ENCODE measurements around the gene AMPD3. TPM values are rescaled to one million over a fixed set of nuclear protein-coding genes. Genes with fewer than 3 reads are reported as not detected.

Gene AMPD3
- total RNA-seq, 4 donors from 2014 or later = 1.2 to 6.4 (median 6.1) TPM; not detected in 1

- intact Hi-C loops (cut with DNase I; ENCODE audit: low total_unique reads) = no loop called here
- no peak for DNase-seq
- H3K27ac ChIP-seq = no peak overlapping the region
- H3K36me3 ChIP-seq = no peaks in the 10 kb centered on the region
- H3K4me1 ChIP-seq = peaks cover 0 to 5% of the 10 kb centered on the region in 2 donors
- H3K27me3 ChIP-seq = no peaks in the 10 kb centered on the region
- TF ChIP-seq CTCF (IDR thresholded peaks at IDR 0.05) = no peak
- TF ChIP-seq POLR2A (IDR thresholded peaks at IDR 0.05) = no peak
- H3K4me3 ChIP-seq = no peak overlapping the region
- H3K9me3 ChIP-seq = no peaks in the 10 kb centered on the region
These were observed 40.4 kb downstream of the AMPD3 start for GRCh38 chr11:10495464-10495786.

GRCh38 chr11:10496296-10496936 lies 41.4 kb downstream of the AMPD3 start:
- Histone ChIP-seq H3K4me3 (no peak overlapping the region), H3K36me3 (no peaks in the 10 kb centered on the region), H3K27ac (no peak overlapping the region), H3K4me1 (no peaks in the 10 kb centered on the region), H3K27me3 (no peaks in the 10 kb centered on the region), H3K9me3 (no peaks in the 10 kb centered on the region)
- TF ChIP-seq CTCF (IDR thresholded peaks at IDR 0.05) (no peak), POLR2A (IDR thresholded peaks at IDR 0.05) (no peak)
- intact Hi-C loops (cut with DNase I; ENCODE audit: low total_unique reads) = no loop called here
- DNase-seq = no peak

- DNase-seq = no peak
- TF ChIP-seq CTCF (IDR thresholded peaks at IDR 0.05) (no peak), POLR2A (IDR thresholded peaks at IDR 0.05) (no peak)
- intact Hi-C loops (cut with DNase I; ENCODE audit: low total_unique reads) = no loop called here
- Histone ChIP-seq H3K4me3 (no peak overlapping the region), H3K27ac (no peak overlapping the region), H3K36me3 (no peaks in the 10 kb centered on the region), H3K9me3 (no peaks in the 10 kb centered on the region), H3K27me3 (no peaks in the 10 kb centered on the region), H3K4me1 (no peaks in the 10 kb centered on the region)
These were observed 42.4 kb downstream of the AMPD3 start for GRCh38 chr11:10497371-10498021.

- H3K27ac ChIP-seq = no peak overlapping the region
- no peak for DNase-seq
- intact Hi-C loops (cut with DNase I; ENCODE audit: low total_unique reads) = no loop called here
These were observed 42.9 kb downstream of the AMPD3 start for GRCh38 chr11:10498022-10498400.

More at GRCh38 chr11:10498022-10498400, 42.9 kb downstream of the AMPD3 start:
- TF ChIP-seq CTCF (IDR thresholded peaks at IDR 0.05) = no peak
- H3K27me3 ChIP-seq = no peaks in the 10 kb centered on the region
- H3K4me1 ChIP-seq = no peaks in the 10 kb centered on the region
- no peaks in the 10 kb centered on the region for H3K9me3 ChIP-seq
- H3K4me3 ChIP-seq = no peak overlapping the region
- no peaks in the 10 kb centered on the region for H3K36me3 ChIP-seq

Data from uterus (tissue), 4 donors.